Smooth muscle cell of the brain vasculature (primary cell): Measurements from ENCODE around the gene HPCAL4.
A peak's percentile ranks its signal among the peaks of the same experiment; 100 is the strongest.

Source experiments
- DNase-seq: peaks from one replicate; pipeline ENCODE4 v3.0.0-alpha.2; 2012; ENCODE audit warnings: low read depth, low spot score

The HPCAL4 gene

GRCh38 chr1:39649636-39650185 lies 41.5 kb downstream of the HPCAL4 start:
- no peak for DNase-seq

- DNase-seq, result no peak
Measured at GRCh38 chr1:39648496-39648895, 42.7 kb downstream of the HPCAL4 start.

GRCh38 chr1:39647247-39647646 lies 44.0 kb downstream of the HPCAL4 start:
- DNase-seq, result no peak

GRCh38 chr1:39646232-39647081 lies 44.8 kb downstream of the HPCAL4 start:
- peak; percentile 50 for DNase-seq

- DNase-seq, result no peak
Measured at GRCh38 chr1:39645411-39646043, 45.7 kb downstream of the HPCAL4 start.

GRCh38 chr1:39643705-39644104 lies 47.5 kb downstream of the HPCAL4 start:
- DNase-seq, result no peak

- DNase-seq, result no peak
Measured at GRCh38 chr1:39642796-39643195, 48.4 kb downstream of the HPCAL4 start.

- DNase-seq, result no peak
Measured at GRCh38 chr1:39640861-39641260, 50.4 kb downstream of the HPCAL4 start.

- no peak for DNase-seq
Measured at GRCh38 chr1:39639305-39640130, 51.7 kb downstream of the HPCAL4 start, which contains the start of gene HEYL. Gene HEYL, minus strand, starts transcription at chr1:39639643. Its CDS starts 18 bp downstream, at chr1:39639625.

GRCh38 chr1:39638965-39639304 lies 52.3 kb downstream of the HPCAL4 start:
- DNase-seq, result no peak

GRCh38 chr1:39637361-39637760 lies 53.9 kb downstream of the HPCAL4 start:
- DNase-seq, result no peak

GRCh38 chr1:39635871-39636210 lies 55.4 kb downstream of the HPCAL4 start:
- DNase-seq, result no peak

- no peak for DNase-seq
Measured at GRCh38 chr1:39635205-39635870, 55.9 kb downstream of the HPCAL4 start.

GRCh38 chr1:39633422-39633821 lies 57.8 kb downstream of the HPCAL4 start:
- DNase-seq, result no peak

GRCh38 chr1:39632682-39633417 lies 58.4 kb downstream of the HPCAL4 start:
- no peak for DNase-seq

- DNase-seq, result no peak
Measured at GRCh38 chr1:39632323-39632681, 58.9 kb downstream of the HPCAL4 start.

GRCh38 chr1:39631361-39632322 lies 59.6 kb downstream of the HPCAL4 start:
- DNase-seq, result no peak

GRCh38 chr1:39628807-39629350 lies 62.4 kb downstream of the HPCAL4 start:
- DNase-seq, result no peak
